ENCODE results near the gene C3orf18.
A peak's percentile ranks its signal among the peaks of the same experiment; 100 is the strongest.

C3orf18 gene

GRCh38 chr3:50577348-50577747 is 9.8 kb upstream of the C3orf18 start:
- DNase-seq: no peak

- DNase-seq: no peak
Measured at GRCh38 chr3:50575372-50575771, 7.8 kb upstream of the C3orf18 start.

- DNase-seq: no peak
Measured at GRCh38 chr3:50574444-50574831, 6.9 kb upstream of the C3orf18 start.

- DNase-seq: no peak
Measured at GRCh38 chr3:50573566-50574443, 6.3 kb upstream of the C3orf18 start.

GRCh38 chr3:50572801-50573371 is 5.3 kb upstream of the C3orf18 start:
- no peak for DNase-seq

DNA sequence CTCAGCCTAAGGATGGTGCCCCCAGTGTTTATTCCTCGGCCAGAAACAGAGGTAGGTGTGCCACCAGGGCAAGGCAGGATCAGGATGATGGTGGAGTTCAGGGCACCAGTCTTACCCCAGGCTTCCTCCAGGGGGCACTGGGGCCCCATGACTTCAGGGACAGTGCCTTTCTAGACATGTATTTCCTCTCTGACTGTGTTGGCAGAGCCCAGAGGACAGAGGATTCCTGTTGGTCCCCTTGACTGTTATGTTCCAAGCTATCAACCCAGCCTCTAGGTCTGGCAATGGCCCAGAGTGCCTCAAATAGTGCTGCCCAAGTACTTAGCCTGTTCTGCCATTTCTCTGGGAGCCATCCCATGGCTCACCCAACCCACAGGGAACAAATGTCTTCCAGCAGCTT is 4.6 kb upstream of the C3orf18 start:
- peak; percentile 27 for DNase-seq

DNA sequence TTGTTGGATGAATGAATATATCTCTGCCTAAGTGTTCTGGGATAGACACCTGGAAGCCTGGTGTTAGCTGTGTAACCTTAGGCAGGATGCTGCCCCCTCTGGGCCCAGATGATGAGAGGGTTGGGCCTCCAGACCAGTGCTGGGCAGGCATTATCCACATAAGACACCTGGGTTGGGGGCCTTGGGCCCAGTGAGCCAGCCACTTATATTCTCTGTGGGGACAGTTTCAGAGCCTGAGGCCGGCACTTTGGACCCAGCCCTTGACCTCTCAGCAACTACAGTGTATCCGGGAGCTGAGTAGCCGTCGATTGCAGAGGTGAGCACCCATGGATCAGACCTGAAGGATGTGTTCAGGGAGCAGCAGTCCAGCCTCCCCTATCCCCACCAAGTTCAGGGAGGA is 3.9 kb upstream of the C3orf18 start:
- DNase-seq: no peak

GRCh38 chr3:50570508-50571279 is 3.1 kb upstream of the C3orf18 start:
- DNase-seq: no peak

- peak; percentile 92 for DNase-seq
Measured at GRCh38 chr3:50568947-50569749, 1.6 kb upstream of the C3orf18 start, which contains the start of gene HEMK1. HEMK1 (plus strand) TSS chr3:50569522; CDS start chr3:50571105, 1,583 bp downstream.

GRCh38 chr3:50567011-50567385 is 549 bp downstream of the C3orf18 start:
- no peak for DNase-seq

DNA sequence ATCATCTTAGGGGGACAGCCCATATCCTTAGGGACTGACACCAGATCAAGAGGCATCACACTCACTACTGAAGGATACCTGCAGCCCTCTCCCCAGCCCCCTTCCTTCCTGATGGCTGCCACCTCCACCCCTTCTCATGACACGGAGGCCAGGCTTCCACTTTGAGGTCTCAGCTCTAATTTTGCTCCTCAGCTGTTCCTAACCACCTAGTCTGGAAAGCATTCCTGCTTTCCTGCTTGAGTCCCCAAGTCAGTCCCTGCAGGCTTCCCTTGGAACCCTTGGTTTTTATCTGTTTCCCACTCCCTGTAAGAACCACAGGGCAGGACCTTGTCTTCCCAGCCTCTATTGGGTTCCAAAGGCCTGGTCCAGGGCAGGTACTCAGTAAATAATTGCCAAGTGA is 3.2 kb downstream of the C3orf18 start:
- DNase-seq: no peak

GRCh38 chr3:50563867-50564266 is 3.7 kb downstream of the C3orf18 start:
- DNase-seq: no peak

DNA sequence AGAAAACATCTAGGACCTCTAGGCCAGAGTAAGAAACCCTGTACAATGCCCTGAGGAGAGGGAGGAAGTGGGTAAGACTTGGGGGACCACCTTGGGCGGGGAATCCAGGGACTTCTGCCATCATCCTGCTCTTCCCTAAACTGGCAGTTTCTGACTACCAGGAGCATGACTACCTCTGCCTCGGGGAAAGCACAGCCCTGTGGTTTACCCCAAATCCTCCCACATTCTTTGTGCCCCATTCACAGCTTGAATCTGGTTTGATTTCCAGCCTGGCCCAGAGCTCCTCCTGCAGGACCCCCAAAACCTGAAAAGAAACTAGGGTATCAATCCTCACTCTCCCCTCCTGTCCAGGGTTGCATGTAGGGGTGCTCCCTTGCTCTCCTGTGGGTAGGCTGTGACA is 4.7 kb downstream of the C3orf18 start:
- DNase-seq: no peak

GRCh38 chr3:50559702-50560101 is 7.8 kb downstream of the C3orf18 start:
- no peak for DNase-seq

DNA sequence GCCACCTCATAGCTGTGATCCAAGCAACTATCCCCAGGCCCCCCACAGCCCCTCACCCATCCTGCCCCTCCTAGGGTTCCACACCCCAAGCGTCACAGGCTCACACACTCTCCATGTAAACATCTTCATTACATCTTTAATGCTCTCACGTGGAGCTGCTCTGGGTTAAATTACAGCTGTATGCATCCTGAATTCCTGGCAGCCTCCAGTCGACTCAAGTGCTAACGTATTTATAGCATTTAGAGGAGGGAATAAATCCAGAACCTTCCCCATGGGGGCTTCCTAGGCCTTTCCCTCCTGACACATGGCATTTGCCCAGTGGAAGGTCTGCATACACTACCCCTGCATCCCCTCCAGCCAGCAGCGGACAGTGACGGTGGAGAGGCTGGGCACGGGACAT is 9.6 kb downstream of the C3orf18 start:
- DNase-seq: no peak

GRCh38 chr3:50557106-50557505 is 10.4 kb downstream of the C3orf18 start:
- no peak for DNase-seq

DNA sequence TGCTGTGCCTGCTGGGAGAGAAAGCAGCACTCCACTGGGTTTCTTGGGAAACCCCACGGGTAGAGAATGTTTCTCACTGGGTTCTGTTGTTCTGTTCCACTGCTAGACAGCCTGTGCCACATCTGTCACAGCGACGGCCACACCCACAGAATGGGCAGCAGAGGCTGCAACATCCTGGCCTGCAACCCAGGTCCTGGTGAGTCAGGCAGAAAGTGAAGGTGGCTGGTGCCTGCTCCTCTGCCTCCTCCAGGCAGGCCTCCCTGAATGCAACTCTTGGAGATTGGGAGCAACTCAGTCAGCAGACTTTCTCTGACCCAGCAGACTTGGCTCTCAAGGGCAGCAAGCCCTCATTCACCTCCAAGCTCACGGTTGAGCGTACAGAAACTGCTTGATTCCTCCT is 13.0 kb downstream of the C3orf18 start:
- no peak for DNase-seq

- no peak for DNase-seq
Measured at GRCh38 chr3:50552598-50552997, 14.9 kb downstream of the C3orf18 start.

GRCh38 chr3:50551681-50552435 is 15.7 kb downstream of the C3orf18 start:
- no peak for DNase-seq

DNA sequence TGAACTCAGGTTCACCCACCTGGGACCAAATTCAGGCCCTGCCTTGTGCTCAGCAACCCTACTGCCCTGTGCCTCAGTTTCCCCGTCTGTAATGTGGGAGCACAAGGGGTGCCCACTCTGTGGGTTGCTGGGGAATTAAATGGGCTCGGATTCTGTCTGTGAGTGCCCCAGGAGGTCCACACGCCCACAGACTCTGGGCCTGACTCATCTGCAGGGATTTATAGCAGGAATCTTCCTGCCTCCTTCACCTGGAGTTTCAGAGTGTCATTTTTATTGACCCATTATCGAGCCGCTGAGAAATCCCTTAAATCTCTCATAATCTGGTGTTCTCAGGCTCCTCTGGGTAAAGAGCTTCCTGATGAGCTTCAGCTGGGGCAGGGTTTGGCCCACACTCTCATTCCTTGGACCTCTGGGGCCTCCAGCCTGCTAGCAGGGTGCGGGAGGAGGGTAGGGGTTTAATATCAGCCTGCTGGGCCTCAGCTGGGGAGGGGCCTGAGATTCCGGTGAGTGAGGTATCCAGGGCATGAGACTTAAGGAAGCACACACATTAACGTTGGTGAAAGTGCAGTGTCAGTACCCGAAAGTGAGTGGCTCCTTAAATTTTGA is 16.4 kb downstream of the C3orf18 start:
- DNase-seq: no peak

GRCh38 chr3:50550079-50550736 is 17.3 kb downstream of the C3orf18 start:
- peak; percentile 15 for DNase-seq
